G401 (cell line): ENCODE measurements around the gene PARD3B. TPM values are rescaled to one million over a fixed set of nuclear protein-coding genes. Genes with fewer than 3 reads are reported as not detected.

Experiments
- DNase-seq: peaks from one replicate; pipeline ENCODE4 v3.0.0-alpha.2; 2015; ENCODE audit warnings: low spot score
- in situ Hi-C: cut with HindIII; loops from 2 replicates; pipeline ENCODE4 v1.10.0; 2016; ENCODE audit warnings: low sequenced_read_pairs, mixed read lengths
- total RNA-seq: library from RNA; depleted of rRNA; stranded (reverse); fragments of >200 nt; shearing (Covaris generic); gene quantifications from 2 replicates; pipeline ENCODE4 v1.2.3, GENCODE V29; 2014

Gene PARD3B
- total RNA-seq, 1 experiment from 2014 or later: 2.2 TPM

- DNase-seq: no peak
- in situ Hi-C loops: no loop called here
Observed at GRCh38 chr2:205405752-205406151, 860.5 kb downstream of the PARD3B start.

DNA sequence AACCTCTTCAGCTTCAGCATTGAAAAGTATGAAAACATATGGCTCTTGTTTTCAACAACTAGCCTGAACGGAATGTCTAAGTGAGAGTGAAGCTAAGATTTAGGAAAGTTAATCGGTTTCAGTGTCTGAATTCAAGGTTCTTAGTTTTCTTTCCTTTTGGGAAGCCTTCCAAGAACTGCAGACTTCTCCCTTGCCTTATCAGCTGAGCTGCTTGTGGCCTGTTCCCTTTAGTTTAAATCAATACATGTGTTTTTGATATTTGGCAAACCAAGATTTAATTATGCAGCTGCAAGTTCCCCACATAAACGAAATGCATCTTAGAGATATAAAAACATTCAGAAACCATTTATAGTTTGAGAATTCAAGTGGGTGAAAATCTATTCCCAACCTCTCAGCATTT is 862.7 kb downstream of the PARD3B start:
- in situ Hi-C loops: no loop called here
- no peak for DNase-seq

- DNase-seq: no peak
- in situ Hi-C loops: no loop called here
Observed at GRCh38 chr2:205408696-205409095, 863.4 kb downstream of the PARD3B start.

- DNase-seq: no peak
- in situ Hi-C loops: no loop called here
Observed at GRCh38 chr2:205409411-205409810, 864.1 kb downstream of the PARD3B start.

- peak; percentile 43 for DNase-seq
- in situ Hi-C loops: no loop called here
Observed at GRCh38 chr2:205411558-205411957, 866.3 kb downstream of the PARD3B start.

GRCh38 chr2:205424326-205424725 is 879.1 kb downstream of the PARD3B start:
- DNase-seq: no peak
- in situ Hi-C loops: no loop called here

DNA sequence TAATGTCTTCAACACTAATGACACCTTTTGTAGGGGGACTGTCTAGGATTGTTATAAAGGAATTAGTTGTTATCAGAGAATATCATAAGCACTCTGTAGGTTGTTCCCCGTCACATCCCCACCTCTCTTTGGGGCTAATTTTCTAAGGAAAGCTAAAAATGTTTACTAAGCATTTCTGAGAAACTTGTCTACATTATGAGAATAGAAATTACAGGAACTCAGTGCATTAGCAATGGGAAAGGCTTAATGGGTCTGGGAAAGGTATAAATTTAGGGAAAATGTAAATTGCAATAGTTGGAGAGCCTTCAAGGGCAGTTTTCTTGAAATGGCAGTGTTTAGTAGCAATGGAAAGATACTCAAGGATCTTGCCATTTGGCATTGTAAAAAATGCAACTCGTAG is 879.8 kb downstream of the PARD3B start:
- DNase-seq: no peak
- in situ Hi-C loops: no loop called here

DNA sequence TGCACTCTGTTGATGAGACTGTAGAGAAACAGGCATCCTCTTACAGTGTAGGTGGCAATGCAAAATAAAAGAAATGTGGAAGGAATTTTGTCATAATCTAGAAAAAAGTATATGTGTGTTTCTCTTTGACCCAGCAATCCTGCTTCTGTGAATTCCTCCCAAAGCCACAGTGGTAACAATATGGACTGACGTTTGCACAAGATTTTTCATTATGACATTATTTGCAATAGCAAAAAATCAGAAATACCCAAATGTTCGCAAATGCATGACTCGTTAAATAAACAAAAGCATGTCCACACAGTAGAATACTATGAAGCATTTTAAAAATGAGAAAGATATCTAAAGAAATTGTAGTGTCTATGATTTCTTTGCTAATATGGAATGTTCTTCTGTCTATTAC is 881.8 kb downstream of the PARD3B start:
- in situ Hi-C loops: no loop called here
- DNase-seq: no peak

DNA sequence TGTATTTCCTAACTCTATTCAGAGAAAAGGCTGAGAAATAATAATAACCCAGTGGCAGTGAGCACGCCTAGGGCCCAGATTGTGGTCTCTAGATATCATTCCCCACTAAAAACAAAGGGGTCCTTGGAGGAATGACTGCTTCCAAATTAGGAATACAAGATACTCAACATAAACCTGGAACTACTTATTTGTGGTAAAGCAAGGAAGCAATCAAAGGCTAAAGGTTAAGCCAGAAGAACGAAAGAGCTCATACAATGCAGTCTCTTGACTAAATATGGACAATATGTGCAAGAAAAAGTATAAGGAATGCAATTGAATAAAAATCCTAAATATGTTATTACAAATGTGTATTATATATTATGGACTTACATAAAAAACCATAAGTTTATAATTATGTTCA is 883.5 kb downstream of the PARD3B start:
- in situ Hi-C loops: no loop called here
- no peak for DNase-seq

DNA sequence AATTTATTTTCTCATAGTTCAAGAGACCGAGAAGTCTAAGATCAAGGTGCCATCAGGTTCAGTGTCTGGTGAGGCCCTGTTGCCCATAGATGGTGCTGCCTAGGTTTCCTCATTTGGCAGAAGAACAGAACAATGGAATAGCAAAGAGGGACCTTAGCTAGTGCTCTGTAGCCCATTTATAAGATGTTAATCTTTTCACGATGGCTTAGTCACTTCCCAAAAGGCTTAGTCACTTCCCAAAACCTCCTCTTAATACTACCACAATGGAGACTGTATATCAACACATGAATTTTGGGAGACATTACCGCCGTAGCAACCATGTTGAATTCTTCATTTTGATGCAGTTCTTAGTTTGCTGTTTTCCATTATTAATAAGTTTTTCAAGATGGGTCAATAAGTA is 890.7 kb downstream of the PARD3B start:
- in situ Hi-C loops: no loop called here

GRCh38 chr2:205438241-205438640 is 893.0 kb downstream of the PARD3B start:
- in situ Hi-C loops: no loop called here
- no peak for DNase-seq

More for the DNA sequence above, 890.7 kb downstream of the PARD3B start:
- no peak for DNase-seq

DNA sequence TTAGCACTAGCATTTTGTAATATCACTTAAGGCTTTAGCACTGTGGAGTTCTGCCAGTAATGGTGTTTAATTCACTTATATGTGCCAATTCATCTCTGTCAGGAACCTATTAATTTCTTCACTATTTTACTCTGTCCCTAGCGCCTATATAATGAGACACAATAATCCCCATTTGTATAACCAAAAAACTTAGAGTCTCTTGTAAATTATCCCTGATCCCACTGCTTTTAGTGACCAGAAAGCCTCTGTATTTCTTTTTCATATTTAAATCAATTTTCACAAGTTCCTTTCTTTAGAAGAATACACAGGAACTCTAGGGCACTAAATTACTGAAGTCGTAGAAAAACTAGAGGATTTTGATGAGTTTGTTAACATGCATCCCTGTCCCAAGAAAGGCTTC is 894.3 kb downstream of the PARD3B start:
- in situ Hi-C loops: no loop called here
- DNase-seq: no peak

DNA sequence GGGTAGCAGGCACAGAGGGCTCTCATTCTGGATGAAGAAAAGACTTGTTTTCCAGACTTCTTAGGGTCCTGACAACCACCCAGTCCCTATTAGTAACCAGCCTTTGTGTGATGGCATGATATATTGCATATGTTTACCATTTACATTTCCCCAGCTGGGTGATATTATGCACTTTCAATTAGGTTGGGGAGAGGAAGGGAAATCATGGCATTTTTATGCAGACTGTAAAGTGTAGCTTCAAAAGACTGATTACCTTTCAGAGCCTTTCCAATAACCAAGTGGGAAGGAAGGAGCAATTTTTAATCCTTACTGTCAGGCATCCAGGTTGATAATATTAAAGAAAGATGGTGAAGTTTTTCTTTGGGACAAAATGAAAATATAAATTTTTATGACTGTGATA is 896.2 kb downstream of the PARD3B start:
- no peak for DNase-seq
- in situ Hi-C loops: no loop called here

DNA sequence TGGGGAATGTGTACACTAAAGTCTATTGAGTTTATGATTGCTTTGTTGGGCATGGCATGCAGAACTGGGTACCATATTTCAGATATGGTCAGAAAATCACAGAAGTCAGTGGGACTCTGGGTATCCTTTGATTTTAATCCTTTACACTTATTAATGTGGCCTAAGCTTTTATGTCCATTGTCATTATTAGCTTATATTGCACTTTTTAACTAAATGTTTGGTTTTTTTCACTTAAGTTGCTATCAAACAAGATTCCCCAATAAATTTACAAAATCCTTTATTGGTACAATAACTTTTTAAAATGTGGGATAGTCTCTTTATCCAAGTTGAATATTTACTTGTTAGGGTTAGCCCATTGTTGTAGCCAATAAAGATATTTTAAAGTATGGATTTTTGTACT is 902.9 kb downstream of the PARD3B start:
- in situ Hi-C loops: no loop called here

GRCh38 chr2:205451901-205452512 is 906.7 kb downstream of the PARD3B start:
- DNase-seq: no peak
- in situ Hi-C loops: no loop called here

More for the DNA sequence above, 902.9 kb downstream of the PARD3B start:
- no peak for DNase-seq

GRCh38 chr2:205453202-205453601 is 907.9 kb downstream of the PARD3B start:
- in situ Hi-C loops: no loop called here
- DNase-seq: no peak

DNA sequence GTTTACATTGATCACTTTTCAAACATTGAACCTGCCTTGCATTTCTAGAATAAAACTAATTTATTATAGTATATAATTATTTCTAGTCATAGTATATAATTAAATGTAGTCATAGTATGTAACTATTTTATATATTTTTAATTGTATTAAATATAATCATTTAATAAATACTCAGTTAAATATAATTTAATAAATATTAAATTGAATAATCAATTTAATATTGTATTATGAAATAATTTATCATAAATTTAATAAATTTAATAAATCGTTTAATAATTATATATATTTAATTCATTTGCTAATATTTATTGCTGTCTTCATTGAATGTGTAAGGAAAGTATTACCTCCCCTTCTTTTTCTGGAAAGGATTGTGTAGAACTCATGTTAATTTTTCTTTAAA is 911.4 kb downstream of the PARD3B start:
- no peak for DNase-seq
- in situ Hi-C loops: no loop called here

- in situ Hi-C loops: no loop called here
- DNase-seq: no peak
Observed at GRCh38 chr2:205460217-205460616, 914.9 kb downstream of the PARD3B start.

- in situ Hi-C loops: no loop called here
- DNase-seq: no peak
Observed at GRCh38 chr2:205461169-205461568, 915.9 kb downstream of the PARD3B start.

DNA sequence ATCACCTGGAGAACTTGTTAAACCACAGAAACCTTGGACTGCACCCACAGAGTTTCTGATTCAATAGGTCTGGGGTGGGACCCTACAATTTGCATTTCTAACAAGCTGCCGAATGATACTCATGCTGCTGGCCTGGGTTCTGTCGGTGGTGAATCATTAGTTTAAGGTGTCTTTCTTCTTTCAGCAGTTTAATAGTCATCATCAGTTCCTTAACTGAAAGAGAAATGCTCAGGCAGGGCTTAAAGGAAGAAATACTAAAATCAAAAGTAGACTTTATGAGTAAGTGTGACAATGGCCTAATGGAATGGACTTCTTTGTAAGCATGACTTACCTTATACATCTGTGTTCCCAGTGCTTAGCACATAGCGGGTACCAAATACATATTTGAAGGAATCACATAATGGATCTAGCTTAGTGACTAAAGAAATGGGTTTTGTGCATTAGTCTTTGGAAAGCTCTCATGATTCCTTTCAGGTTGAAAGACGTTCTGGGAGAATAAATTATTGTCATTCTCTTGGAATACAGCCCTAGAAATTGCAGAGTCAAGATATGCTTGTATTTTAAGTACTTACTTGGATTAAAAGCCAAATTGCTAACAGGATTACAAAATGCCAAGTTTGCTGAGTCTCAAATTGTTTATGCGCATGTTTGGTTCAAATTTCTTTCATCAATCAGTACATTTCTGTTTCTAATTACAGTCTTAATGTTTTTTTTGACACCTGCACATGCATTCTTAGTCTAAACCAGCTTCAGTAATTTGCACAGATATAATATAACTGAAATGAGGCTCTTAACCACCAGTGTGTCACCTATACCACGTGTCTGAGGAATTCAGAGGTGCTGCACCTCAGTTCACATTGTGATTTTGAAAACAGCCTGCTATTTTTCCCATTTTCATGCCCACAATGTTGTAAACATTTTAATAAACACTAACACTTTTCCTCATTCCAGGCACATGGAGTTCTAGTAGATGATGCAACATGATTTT is 916.7 kb downstream of the PARD3B start:
- in situ Hi-C loops: no loop called here
- DNase-seq: no peak
